HG03097 (cell line): ENCODE results near the gene HDLBP.
A peak's percentile ranks its signal among the peaks of the same experiment; 100 is the strongest.

Source experiments
- ATAC-seq: cut with Tn5 transposase; IDR thresholded peaks from one replicate; pipeline ENCODE4 v1.9.1; 2021; ENCODE audit not compliant: unreplicated experiment, low FRiP score

HDLBP gene, protein sequence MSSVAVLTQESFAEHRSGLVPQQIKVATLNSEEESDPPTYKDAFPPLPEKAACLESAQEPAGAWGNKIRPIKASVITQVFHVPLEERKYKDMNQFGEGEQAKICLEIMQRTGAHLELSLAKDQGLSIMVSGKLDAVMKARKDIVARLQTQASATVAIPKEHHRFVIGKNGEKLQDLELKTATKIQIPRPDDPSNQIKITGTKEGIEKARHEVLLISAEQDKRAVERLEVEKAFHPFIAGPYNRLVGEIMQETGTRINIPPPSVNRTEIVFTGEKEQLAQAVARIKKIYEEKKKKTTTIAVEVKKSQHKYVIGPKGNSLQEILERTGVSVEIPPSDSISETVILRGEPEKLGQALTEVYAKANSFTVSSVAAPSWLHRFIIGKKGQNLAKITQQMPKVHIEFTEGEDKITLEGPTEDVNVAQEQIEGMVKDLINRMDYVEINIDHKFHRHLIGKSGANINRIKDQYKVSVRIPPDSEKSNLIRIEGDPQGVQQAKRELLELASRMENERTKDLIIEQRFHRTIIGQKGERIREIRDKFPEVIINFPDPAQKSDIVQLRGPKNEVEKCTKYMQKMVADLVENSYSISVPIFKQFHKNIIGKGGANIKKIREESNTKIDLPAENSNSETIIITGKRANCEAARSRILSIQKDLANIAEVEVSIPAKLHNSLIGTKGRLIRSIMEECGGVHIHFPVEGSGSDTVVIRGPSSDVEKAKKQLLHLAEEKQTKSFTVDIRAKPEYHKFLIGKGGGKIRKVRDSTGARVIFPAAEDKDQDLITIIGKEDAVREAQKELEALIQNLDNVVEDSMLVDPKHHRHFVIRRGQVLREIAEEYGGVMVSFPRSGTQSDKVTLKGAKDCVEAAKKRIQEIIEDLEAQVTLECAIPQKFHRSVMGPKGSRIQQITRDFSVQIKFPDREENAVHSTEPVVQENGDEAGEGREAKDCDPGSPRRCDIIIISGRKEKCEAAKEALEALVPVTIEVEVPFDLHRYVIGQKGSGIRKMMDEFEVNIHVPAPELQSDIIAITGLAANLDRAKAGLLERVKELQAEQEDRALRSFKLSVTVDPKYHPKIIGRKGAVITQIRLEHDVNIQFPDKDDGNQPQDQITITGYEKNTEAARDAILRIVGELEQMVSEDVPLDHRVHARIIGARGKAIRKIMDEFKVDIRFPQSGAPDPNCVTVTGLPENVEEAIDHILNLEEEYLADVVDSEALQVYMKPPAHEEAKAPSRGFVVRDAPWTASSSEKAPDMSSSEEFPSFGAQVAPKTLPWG (N-terminal part only)

GRCh38 chr2:241315093-241315878 lies at the start of gene HDLBP:
Gene HDLBP (minus strand): TSS chr2:241315672. CDS start chr2:241266869, 48,803 bp downstream.
- peak; percentile 70 for ATAC-seq

GRCh38 chr2:241364781-241365180 lies 49.3 kb upstream of the HDLBP start:
- ATAC-seq = no peak

DNA sequence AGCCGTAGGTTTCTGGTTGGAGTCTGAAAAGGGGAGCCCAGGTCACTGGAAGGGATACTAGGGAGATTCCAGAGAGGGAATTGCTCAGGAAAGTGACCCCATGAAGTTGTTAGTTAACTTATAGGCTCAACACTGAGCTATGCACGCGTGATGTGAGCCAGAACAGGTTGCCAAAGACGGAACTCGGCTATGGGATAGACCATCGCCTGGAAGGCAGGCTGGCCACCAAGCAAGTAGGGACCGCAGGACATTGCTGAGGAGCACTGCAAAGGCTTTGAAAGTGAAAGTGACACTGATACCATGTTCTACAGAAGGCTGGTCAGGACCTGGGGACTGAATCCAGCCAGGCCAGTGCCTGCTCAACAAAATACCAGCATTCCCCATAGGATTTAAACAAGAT lies 48.0 kb upstream of the HDLBP start:
- ATAC-seq = no peak

DNA sequence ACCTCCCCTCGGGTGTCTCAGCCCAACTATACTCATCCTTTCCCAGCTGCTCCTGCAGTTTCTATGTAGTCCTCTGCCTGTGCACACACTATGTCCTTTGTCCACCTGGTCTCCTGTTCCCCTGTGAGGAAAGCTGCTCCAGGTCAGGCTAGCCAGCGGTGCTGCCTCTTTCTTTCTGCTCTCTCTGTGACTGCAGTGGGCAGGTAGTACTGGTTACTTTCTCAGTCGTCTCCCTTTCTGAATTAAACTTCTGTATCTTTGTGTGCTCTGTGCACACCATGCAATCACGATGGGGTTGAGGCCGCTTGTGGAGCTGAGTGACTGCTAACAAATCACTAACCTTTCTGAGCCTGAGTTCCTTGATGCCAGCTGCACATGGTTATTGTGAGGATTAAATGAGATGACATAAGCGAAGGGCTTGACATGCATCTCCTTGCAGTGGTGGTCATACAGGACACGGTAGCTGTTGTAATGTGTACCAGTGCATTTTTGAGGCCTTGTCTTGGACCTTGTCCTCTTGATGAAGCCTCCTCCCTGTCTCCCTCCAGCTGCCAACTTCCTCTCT lies 44.1 kb upstream of the HDLBP start:
- no peak for ATAC-seq

DNA sequence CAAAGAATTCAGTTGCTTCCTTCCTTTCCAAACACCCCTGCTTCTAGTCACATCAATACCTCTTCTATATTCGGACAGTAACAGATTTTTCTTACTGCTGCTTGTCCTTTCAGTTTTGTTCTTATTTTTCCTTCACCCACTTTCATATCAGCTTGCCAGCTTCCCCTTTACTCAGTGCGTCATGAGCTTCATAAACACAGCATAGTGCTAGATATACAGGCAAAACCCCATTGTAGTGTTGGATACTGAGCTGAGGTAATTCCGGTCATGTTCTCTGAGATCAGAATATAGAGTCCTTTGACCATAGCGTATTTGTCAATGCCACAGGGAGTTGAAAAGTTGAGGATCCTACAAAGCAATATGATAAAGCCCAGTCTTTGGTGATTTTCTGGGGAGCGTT lies 43.0 kb upstream of the HDLBP start:
- peak; percentile 23 for ATAC-seq

DNA sequence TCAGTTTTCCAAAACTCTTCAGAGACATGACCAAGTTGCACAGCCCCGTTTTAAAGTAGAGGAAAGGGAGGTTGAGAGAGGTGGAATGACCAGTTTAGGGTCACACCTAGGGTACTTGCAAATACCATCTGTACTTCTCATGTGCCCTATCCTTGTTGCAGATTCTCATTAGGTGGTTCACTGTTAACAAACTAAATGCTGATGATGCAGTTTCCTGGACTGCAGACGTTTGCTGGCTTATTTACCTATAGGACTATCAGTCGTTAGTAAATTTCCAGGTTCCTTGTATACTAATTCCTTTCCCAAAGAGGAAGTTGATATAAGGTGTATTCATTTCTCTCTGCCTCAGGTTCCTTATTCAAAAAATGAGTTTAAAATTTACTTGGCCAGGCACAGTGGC lies 42.1 kb upstream of the HDLBP start:
- ATAC-seq = no peak

DNA sequence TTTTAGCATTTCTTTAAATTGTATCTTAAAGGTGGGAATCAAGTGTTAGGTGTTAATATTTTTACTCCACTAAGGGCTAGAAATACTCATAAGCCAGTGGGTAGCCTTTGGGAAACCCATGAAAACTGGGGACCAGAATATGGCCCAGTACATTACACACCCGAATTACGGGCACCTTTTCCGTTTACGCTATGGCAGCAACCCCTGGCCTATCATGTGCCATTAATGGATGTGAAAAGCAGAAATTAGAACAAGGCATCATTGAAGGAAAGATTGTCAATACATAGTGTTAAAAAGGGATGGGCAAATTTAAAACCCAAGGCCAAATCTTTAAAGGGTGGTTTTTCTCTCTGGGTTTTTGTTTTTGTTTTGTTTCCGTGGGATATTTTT lies 41.4 kb upstream of the HDLBP start:
- ATAC-seq = no peak

DNA sequence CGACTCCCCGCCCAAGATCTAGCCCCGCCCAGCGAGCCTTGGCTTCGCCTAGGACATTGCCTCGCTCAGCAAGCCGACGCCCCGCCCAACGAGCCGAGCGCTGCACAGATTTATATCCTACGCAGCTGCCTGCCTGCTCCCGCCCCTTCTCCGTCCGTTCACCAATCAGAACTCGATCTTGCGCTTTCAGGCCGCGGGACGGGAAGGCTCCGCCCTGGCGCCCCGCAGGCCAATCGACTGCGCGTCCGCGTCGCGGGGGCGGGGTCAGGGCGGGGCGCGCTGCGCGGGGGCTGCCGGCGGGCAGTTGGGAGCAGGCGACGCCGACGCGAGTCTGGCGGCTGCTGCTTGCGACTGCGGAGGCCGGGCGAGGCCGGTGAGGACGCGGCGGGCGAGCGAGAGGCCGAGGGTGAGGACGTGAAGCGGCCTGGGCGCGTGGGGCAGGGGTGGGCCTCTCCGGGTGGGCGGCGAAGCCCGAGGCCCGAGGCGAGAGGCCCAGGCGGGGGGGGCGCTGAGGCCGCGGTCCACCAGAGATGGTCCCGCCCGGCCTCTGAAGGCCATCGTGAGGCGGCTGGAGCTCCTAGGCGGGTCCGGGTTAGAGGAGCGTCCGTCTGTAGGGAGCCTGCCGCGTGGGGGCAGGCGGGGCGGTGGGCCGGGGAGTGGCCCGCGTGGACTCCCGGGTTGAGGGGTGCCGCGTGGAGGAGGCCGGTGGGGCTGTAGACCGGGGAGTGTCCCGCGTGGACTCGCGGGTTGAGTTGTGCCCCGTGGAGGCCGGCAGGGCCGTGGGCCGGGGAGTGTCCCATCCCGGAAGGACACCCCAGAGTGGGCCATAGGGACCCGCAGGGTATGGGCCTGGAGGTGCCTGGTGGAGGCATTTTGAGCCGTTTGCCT lies 40.8 kb upstream of the HDLBP start, which contains the start of gene FARP2:
Gene FARP2, plus strand, starts transcription at position 303 of the 888 bp plus-strand sequence. CDS start 16,823 bp downstream, outside the sequence.
- peak; percentile 72 for ATAC-seq

- ATAC-seq = no peak
Observed at GRCh38 chr2:241354668-241355658, 39.5 kb upstream of the HDLBP start.

DNA sequence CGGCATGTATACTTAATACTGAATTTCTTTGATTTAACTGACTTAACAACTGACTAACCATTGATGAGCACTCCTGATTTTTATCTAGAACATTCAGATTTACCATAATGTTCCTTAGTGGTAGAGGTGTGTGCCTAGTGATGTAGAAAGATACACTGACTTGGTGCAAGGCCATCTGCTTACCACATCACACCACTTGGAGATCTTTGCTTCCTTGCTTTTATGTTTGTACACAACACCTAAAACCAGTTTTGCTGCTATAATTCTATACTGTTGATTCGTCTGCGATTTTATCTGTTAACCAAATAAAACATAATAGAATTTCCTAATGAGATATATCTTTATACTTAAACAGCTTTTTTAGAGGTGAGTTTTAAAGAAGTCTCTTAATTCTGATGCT lies 36.8 kb upstream of the HDLBP start:
- ATAC-seq = no peak

DNA sequence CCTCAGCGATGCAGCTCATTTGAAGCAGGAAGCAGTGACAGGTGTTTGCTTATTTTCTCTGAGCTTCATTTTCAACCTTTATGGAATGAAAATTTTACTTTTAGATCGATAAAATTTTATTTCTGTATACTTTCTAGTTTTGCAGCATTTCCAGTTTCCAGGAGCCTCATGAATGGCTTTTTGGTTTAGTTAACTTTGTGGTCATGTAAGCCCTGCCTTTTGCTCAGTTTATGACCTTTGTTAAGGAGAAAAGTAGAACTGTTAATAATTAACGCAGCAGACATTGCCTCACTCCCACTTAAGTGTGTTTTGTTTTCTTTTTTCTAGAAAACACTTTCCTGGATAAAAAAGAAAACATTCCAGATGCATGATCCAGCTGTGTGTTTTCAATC lies 36.2 kb upstream of the HDLBP start:
- ATAC-seq = no peak

DNA sequence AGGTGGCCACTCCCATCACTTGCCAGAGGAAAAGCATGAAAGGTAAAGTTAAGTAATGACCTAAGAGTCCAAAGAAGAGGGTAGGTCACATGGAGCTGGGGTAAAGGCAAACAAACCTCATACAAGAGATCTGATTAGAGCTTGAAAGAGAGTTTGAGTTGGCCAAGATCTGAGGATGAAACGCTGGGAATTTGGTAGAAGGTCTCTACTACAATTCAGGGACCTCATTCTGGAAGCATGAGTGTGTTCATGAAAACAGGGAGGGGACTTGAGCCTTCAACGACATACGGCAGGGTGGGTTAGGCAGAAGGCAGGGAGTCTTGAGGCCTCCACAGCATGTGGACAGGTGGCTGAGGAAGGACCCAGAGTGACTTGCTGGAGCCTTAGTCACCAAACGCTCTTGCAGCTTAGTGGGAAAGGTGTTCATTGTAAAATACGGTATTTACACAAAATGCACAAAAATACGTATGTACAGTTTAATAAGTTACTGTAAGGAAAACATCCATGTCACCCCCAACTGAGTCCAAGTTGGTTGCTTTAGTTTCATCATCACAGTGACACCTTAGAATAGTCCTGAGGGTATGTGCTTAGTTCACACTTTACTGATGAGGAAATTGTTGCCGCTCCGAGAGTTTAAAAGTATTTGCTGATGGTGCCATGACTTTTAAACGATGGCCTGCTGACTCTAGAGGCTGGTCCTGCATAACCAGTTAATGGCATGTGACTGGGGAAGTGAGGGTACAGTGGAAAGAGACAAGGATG lies 35.6 kb upstream of the HDLBP start:
- ATAC-seq = no peak

- no peak for ATAC-seq
Observed at GRCh38 chr2:241350530-241350877, 35.0 kb upstream of the HDLBP start.

- no peak for ATAC-seq
Observed at GRCh38 chr2:241349941-241350340, 34.5 kb upstream of the HDLBP start.

DNA sequence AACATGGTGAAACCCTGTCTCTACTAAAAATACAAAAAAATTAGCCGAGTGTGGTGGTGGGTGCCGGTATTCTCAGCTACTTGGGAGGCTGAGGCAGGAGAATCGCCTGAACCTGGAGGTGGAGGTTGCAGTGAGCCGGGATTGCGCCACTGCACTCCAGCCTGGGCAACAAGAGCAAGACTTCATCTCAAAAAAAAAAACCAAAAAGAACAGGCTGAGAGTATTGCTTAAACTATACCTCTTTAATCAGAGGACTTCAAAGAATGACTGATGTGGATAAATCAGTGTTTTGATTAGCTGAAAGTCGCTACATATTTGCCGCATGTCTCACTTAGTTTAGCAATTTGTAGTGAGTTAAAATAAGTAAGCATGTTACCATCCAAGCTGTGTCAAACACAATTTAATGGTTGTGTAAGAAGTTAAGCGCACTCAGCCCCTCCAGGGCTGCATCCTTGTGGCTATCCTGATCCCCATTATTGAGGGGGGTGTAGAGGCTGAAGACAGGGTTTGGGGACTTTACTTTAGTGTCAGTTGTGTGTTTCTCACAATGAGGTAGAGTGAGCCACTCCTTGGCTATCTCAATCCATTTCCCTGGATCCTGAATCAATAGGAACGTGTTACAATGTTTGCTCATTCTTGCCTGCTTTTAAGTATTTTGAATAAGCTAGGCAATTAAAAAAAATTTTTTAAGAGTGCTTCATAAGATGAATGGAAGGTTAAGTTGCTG lies 29.6 kb upstream of the HDLBP start:
- ATAC-seq = no peak

DNA sequence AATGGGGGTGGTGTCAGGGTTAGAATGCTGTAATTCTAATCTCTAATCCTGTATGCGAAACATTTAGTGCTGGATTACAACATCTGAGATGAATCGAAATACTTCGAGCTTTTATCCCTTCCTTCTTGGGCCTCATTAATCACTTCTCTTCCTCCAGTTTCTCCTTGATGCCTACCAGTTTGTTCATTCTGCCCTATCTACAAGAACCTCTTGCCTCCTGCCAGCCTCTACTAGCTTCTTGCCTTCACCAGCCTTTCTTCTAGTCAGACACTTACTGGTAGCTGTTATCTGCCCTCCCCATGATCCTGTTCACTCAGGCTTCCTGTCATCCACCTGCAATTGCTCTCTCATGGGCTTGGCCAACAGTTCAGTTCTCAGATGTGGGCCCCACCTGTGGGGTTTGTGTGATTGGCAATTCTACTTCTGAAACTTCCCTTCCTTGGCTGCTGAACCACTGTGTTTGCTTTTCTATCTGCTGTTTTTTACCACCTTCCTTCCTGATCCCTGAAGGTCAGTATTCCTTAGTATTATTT lies 25.2 kb upstream of the HDLBP start:
- ATAC-seq = no peak
